ENCODE data around the gene ULBP2.
"Not testable (repeated sequence)": the region's sequence is repeated elsewhere in the genome, so short reads cannot be mapped to it uniquely, and the experiment has no call there.

The ULBP2 gene

DNA sequence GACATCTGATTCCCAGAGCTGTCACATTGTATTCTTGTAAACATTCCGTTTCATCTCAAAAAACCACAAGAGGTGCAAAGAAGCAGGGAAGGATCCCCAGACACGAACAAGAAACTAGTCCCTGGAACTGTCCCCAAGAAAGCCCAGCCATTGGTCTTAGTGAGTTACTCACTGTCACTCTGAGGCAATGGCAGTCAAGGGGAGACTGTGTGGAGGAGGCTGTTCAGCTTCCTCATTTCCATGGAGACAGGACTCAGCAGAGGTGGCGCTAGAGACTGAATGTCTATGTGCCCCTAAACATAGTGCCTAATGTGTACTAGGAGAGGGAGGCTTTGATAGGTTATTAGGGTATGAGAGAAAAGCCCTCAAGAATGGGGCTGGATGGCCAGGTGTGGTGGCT is 33.0 kb downstream of the ULBP2 start:
- no peak for DNase-seq

DNA sequence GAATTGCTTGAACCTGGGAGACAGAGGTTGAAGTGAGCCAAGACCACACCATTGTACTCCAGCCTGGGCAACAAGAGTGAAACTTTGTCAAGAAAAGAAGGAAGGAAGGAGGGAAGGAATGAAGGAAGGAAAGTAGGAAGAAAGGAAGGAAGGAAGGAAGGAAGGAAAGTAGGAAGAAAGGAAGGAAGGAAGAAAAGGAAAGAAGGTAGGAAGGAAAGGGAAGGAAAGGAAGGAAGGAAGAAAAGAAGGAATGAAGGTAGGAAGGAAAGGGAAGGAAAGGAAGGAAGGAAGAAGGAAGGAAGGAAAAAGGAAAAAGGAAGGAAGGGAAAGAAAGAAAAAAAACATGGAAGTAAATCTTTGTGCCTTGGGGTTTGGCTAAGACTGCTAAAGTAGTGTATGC is 33.6 kb downstream of the ULBP2 start:
- no peak for DNase-seq

DNA sequence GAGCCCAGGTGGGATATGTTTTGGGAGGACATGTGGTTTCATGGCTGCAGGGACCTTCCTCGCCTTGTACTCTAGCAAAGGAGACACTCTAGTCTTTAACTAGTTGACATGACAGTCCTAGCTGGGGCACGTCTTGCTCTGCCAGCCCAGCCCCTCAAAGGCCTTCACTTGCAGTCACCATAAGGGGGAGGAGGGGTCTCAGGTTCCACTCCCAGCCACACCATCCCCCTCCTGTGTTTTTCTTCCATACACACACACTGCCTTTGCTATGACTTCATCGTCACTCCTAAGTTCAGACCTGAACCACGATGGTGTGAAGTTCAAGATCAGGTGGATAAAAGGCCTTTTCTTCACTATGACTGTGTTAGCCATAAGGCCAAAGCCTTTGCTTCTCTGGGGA is 35.4 kb downstream of the ULBP2 start:
- DNase-seq, result no peak

GRCh38 chr6:149978610-149979009 is 36.8 kb downstream of the ULBP2 start:
- DNase-seq, result no peak

DNA sequence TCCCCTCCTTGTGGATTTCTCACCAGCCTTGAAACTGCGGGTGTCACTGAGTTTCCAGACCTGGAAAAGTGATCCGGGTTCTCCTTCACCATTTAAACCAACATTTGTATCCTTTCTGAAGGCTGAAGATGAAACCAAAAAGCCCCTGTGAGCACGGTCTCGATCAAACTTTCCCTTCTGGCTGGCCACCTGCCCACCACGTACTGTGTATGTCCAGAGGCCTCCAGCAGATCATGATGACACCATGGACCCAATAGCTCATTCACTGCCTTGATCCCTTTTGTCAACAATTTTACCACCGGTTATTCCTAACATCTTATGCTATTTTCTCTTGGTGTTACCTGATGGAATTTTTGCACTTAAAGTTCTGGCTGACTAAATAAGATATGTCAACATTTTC is 37.5 kb downstream of the ULBP2 start:
- DNase-seq, result no peak

DNA sequence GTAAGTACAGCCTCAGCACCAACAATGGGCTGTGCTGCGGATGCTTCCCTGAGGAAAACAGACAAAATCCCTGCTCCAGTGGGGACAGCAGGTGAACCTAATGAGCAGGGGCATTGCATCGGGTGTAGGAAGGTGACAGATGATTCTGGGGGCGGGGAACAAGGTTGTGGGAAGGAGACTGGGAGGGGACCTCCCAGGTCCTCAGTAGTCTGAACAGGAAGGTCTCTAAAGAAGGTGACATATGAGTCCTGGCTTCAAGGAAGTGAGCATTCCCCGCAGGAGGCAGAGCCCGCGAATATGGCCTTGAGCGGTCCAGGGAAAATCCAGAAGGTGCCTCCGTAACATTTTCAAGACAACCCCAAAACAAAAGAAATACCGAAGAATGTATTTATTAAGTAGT is 41.3 kb downstream of the ULBP2 start:
- no peak for DNase-seq

- no peak for DNase-seq
Measured at GRCh38 chr6:149984773-149985172, 43.0 kb downstream of the ULBP2 start.

GRCh38 chr6:149985481-149985937 is 43.7 kb downstream of the ULBP2 start:
- no peak for DNase-seq

GRCh38 chr6:149987602-149988107 is 45.8 kb downstream of the ULBP2 start:
- DNase-seq, result no peak

DNA sequence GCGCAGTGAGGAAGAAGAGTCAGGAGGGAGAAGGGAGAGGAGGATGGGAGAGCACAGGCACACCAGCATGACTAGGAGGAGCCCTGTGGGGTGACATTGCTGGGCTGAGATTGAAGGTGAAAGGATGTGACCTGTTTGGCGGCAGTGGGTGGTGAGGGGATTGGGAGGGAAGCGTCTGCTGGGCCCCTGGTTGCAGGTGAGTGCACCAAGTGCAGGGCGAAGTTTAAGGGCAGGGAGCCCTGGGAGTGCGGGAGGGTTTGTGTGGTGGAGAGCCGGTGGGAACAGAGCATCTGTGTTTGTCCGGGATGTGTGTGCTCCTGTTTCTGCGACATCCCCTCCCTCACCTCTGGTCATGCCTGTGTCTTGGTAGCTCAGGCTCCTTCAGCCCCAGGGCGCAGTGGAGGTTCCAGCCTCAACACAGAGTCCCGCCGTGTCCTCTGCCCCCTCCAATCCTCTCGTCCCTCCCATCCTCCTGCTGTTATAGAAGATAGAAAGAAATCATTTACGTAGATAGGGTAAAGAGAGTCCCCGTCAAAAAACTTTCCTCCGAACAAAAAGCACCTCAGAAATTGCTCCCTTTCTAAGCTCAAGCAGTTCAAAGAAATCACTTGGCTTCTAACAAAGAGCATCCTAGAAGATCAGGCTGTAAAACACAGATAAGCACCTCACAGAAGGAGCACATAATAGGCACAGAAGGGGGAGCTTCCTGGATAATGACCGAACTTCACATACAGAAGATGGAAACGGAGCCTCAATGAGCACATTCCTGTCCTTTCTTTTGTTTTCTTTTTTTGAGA is 46.9 kb downstream of the ULBP2 start:
- DNase-seq, result no peak

DNA sequence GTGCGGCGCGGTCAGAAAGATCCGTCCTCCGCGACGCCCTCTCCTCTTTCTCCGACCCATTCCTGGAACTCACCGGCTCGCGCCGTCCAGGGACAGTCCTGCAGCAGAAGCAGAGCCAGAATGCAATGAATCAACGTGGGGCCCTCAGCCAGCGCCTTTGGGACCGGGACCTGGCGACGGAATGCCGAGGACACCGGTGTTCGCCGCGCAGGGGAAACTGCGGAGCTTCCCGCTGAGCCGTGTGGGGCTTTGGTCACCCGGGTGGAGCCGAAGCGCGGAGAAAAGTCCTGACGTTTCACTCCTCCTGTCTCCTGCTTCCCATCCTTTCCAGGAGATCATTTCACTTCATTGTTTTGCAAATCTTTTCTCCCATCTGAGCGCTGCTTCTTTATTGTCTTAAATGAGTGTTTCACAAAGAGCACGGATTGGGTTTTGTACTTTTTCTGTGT is 48.4 kb downstream of the ULBP2 start:
- DNase-seq, result no peak

GRCh38 chr6:149990661-149991471 is 49.1 kb downstream of the ULBP2 start:
- peak; percentile 61 for DNase-seq

- not testable (repeated sequence) for DNase-seq
Measured at GRCh38 chr6:149991472-149991795, 49.6 kb downstream of the ULBP2 start.

- no peak for DNase-seq
Measured at GRCh38 chr6:149991838-149992237, 50.0 kb downstream of the ULBP2 start.

DNA sequence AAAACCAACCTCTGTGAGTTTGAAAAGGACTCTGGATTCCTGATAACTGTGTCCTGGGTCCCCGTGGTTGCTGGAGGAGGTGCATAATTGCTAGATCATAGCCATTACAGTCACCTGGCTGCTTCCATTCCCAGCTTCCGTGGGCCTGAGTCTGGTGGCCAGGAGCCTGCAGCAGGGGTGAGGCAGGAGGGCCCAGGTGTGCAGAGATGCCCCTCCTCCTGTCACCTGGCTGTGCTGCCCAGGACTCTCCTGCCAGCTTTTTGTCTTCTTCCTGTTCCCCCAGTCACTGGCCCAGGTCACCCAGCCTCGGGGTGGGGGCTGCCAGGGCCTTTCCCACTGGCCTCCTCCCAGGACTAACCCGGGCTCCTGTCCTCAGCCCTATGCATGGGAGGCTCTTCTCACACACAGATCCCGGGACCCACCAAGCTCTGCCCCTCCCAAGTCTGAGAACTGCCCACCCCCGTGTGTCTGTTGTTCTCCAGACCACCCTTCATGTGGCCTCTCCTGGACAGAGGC is 53.5 kb downstream of the ULBP2 start:
- DNase-seq, result no peak

- DNase-seq, result no peak
Measured at GRCh38 chr6:149995971-149996370, 54.2 kb downstream of the ULBP2 start.
